DMS 273 (cell line): ENCODE measurements around the gene TPR.

Experiments
- DNase-seq: peaks from one replicate; lab custom pipeline; 2025; ENCODE audit not compliant: unreplicated experiment; lab: John Stamatoyannopoulos, UW

The TPR gene

DNA sequence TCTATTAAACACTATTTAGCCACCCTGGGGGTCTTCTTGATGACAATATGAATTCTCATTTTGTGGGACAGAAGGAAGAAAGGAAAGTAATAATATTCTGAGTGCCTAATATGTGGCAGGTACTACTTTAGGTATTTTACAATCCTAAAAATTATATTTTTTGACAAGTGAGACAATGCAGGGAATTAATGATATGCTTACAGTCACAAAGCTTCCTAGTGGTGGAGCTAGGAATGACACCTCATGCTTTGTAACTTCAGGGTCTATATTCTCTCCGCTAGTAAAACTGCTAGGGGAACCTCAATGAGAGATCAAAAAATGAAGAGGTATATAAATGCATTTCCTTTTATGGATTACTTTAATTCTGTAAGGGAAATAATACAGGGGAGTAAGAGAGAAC is 44.3 kb downstream of the TPR start:
- peak; percentile 27 for DNase-seq

GRCh38 chr1:186327331-186327730 is 47.7 kb downstream of the TPR start:
- no peak for DNase-seq

DNA sequence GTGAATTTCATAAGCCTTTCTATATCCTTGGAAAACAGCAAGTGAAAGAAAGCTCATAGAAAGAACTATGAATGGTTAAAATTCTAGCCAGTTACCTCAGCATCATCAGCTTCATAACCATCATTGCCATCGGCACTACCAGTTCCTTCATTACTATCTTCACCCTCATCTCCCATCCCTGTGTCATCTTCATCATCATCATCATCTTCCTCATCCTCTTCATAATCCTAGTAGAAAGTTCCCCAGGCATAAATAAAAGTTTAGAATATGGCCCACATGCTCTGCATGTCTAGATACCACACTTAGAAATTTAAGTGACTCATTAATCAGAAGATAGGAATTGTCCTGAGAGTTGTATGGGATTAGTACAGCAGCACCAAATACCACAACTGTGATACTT is 49.0 kb downstream of the TPR start:
- no peak for DNase-seq

- DNase-seq: peak; percentile 32
These were observed 49.8 kb downstream of the TPR start for GRCh38 chr1:186325239-186325638.

GRCh38 chr1:186323865-186324264 is 51.2 kb downstream of the TPR start:
- DNase-seq: no peak

- no peak for DNase-seq
These were observed 59.5 kb downstream of the TPR start for GRCh38 chr1:186315570-186315969.

GRCh38 chr1:186311375-186312051 is 63.5 kb downstream of the TPR start:
- no peak for DNase-seq

DNA sequence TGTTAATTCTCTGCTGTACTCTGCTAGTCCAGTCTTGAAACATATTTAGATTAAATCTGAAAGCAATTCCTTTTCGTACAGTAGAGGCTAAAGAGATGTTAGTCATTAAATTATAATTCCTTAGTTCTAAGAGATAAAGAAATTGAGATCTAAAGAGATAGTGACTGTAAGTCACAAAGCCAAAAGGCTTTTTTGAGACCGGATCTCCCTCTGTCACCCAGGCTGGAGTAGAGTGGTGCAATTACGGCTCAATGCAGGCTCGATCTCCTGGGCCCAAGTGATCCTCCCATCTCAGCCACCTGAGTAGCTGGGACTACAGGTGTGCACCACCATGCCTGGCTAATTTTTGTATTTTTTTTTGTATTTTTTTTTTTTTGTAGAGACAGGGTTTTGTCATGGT is 64.7 kb downstream of the TPR start:
- no peak for DNase-seq

DNA sequence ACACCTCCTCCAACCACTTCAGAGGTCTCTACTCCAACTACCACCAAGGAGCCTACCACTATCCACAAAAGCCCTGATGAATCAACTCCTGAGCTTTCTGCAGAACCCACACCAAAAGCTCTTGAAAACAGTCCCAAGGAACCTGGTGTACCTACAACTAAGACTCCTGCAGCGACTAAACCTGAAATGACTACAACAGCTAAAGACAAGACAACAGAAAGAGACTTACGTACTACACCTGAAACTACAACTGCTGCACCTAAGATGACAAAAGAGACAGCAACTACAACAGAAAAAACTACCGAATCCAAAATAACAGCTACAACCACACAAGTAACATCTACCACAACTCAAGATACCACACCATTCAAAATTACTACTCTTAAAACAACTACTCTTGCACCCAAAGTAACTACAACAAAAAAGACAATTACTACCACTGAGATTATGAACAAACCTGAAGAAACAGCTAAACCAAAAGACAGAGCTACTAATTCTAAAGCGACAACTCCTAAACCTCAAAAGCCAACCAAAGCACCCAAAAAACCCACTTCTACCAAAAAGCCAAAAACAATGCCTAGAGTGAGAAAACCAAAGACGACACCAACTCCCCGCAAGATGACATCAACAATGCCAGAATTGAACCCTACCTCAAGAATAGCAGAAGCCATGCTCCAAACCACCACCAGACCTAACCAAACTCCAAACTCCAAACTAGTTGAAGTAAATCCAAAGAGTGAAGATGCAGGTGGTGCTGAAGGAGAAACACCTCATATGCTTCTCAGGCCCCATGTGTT is 66.6 kb downstream of the TPR start:
- no peak for DNase-seq

DNA sequence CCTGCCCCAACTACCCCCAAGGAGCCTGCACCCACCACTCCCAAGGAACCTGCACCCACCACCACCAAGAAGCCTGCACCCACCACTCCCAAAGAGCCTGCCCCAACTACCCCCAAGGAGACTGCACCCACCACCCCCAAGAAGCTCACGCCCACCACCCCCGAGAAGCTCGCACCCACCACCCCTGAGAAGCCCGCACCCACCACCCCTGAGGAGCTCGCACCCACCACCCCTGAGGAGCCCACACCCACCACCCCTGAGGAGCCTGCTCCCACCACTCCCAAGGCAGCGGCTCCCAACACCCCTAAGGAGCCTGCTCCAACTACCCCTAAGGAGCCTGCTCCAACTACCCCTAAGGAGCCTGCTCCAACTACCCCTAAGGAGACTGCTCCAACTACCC is 67.6 kb downstream of the TPR start:
- DNase-seq: no peak

DNA sequence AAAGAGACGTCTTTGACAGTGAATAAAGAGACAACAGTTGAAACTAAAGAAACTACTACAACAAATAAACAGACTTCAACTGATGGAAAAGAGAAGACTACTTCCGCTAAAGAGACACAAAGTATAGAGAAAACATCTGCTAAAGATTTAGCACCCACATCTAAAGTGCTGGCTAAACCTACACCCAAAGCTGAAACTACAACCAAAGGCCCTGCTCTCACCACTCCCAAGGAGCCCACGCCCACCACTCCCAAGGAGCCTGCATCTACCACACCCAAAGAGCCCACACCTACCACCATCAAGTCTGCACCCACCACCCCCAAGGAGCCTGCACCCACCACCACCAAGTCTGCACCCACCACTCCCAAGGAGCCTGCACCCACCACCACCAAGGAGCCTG is 68.5 kb downstream of the TPR start:
- no peak for DNase-seq

DNA sequence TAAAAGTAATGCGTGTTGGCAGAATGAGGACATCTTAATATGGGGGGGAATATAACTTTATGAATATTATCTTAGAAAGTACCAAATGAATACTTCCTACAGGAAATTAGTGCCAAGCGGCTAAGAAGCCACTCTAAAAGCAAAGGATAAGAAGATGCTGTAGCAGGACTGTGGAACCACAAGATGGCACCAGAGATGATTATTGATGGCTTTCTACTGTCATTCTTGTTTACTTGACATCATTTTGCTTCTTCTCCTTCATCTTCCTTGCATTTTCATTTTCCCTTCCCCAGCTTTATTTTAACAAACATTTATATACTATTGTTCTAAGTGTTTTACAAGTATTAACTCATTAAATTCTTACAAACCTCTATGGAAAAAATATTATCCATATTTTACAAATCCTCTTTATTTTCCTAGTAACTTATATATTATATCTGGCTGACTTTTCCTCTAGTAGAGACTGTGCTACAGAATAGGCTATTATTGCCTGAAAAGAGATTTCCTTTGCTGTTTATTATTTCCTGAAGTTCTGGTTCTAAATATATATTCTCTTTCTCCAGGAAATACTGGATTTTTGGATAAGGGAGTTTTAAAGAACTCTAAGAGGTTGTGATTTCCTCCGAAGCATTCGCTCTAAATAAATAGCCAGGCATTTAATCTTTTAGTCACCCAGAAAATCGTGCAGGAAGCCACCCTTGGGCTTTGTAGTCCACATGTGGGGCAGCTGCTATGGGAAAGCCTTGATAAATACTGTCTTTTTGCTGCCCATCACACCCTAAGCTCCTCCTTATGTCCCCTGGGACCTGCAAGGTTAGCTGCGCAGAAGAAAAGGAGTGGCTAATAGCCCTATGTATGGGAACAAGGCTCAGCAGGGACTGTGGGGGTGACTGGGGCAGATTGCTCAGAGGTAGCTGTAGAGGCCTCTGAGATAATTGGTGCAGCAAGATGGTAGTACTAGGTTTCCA is 69.8 kb downstream of the TPR start:
- DNase-seq: peak; percentile 59

GRCh38 chr1:186303911-186304310 is 71.1 kb downstream of the TPR start:
- no peak for DNase-seq

GRCh38 chr1:186302381-186302920 is 72.6 kb downstream of the TPR start:
- DNase-seq: no peak

DNA sequence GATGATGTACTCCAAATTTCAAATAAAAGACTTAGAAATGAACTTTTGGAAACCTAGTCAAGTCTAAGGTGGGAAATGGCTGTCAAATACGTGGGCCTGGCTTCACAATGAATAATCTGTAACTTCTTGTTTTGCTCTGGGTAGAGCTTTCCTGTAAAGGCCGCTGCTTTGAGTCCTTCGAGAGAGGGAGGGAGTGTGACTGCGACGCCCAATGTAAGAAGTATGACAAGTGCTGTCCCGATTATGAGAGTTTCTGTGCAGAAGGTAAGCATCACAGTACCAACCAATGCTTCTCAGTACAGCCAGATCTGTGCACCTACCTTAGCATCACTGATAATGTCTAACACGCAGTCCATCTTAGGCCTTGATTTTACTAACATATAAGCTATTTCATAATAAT is 73.6 kb downstream of the TPR start:
- no peak for DNase-seq

- DNase-seq: no peak
These were observed 75.0 kb downstream of the TPR start for GRCh38 chr1:186300056-186300455.

DNA sequence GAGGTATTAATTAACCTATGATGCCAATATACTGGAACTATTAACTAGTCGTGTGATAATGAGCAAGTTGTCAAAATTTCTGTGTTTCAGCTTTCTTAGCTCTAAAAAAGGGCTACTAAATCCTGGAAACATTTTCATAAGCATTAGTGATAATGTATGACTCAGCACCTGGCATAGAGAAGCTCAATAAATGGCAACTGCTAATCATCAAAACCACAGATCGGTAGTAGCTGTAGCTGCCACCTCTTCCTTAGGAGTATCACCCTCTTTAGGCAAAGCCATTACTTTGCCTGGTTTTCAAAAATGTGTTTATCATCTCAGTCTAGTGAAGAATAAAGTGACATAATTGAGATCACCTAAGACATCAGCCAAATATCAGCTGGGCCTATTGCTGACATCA is 75.5 kb downstream of the TPR start:
- no peak for DNase-seq

- DNase-seq: no peak
These were observed 76.2 kb downstream of the TPR start for GRCh38 chr1:186298851-186299250.

DNA sequence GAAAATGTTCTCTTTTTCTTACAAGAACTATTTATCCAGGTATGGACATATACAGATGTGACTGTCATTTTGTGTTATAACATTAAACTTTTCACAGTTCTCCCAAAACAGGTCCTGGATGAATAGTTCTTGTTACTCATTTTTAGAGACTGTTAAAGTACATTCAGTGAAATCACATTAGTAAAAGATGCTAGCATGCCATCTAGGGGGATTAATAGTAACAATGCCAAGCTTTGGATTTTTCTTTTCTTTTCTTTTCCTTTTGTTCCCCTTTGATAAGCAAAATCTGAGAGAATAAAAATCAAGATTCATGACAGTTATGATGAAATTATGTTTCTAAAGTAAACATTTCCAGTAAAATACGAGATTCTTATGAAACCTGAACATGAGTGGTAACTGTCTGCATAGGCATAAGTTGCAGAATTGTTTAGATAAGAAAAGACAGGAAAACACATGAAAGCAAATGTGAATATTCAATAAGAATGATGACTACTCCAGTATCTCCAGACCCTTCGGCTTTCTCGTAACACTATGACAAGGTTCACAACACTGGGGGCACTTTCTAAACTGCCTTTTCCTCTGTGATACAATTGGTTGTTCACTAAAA is 77.5 kb downstream of the TPR start:
- DNase-seq: no peak

DNA sequence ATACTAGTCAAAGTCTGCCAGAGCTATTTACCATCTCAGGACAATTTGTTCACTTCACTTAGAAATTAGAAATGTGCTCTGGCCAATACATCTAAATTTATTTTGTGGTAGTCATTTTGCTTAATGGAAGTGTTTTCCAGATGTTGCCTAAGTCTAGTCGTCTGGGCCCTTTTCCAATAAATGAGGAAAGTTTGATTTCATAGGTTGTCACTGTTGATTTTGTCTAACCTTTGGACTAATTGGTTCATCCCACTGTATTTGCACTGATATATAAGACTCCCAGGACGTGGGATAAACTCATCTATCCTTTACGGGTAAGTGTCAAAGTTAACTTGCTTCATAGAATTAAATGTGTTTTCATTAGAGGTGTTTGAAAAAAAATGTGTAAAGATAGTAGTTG is 79.1 kb downstream of the TPR start, which contains the start of gene PRG4:
PRG4 (plus strand) TSS at position 300 of the 400 bp plus-strand sequence.
- DNase-seq: no peak

DNA sequence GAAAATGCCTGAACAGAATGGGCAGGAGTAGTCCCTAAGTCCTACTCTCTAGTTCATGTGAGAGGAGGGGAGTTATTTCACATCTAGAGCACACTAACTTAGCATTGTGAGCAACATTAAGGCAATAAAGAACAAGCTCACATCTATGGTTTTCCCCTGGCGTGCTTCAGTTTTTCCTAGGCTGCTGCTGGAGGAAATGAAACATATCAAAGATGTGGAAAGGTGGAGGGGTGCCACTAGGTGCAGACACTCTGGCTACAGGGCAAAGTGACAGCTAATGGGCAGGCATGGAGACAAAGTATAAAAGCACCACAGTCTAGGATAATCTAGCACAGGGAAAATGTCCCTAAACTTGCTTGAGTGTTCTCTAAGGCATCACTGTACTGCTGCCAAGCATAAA is 82.2 kb downstream of the TPR start:
- no peak for DNase-seq
